OCI-LY1 (cell line): Measurements from ENCODE around the gene PARD3.
"Not testable (repeated sequence)": the region's sequence is repeated elsewhere in the genome, so short reads cannot be mapped to it uniquely, and the experiment has no call there.

ENCODE experiments used
- H2AFZ ChIP-seq: fragments of 200-600 bp; sonication (generic), shearing (Covaris generic); 2 replicates; pipeline ENCODE4 v1.6.0; 2014; ENCODE audit warnings: antibody characterized with exemption, mild to moderate bottlenecking, low read length
- H3F3A ChIP-seq: fragments of 200-600 bp; sonication (generic), shearing (Covaris generic); 2 replicates; pipeline ENCODE4 v1.6.0; 2014; ENCODE audit warnings: mild to moderate bottlenecking, antibody characterized with exemption, low read length, moderate library complexity; ENCODE audit not compliant: insufficient read depth
- H3K27ac ChIP-seq: fragments of 200-600 bp; sonication (generic); 2 replicates; pipeline ENCODE4 v1.5.1; 2014; ENCODE audit warnings: low read length, mixed run types, mild to moderate bottlenecking, low read depth; ENCODE audit not compliant: poor library complexity, severe bottlenecking
- H3K27me3 ChIP-seq: fragments of 200-600 bp; sonication (generic); 2 replicates; pipeline ENCODE4 v1.6.0; 2014; ENCODE audit warnings: antibody characterized with exemption, mild to moderate bottlenecking, low read length, moderate library complexity; ENCODE audit not compliant: insufficient read depth
- H3K36me3 ChIP-seq: fragments of 200-600 bp; sonication (generic); 2 replicates; pipeline ENCODE4 v1.6.1; 2014; ENCODE audit warnings: mild to moderate bottlenecking, antibody characterized with exemption, low read length, moderate library complexity, mixed read lengths; ENCODE audit not compliant: insufficient read depth
- H3K4me1 ChIP-seq: fragments of 200-600 bp; sonication (generic); 2 replicates; pipeline ENCODE4 v1.5.1; 2014; ENCODE audit warnings: mild to moderate bottlenecking, low read length, moderate library complexity; ENCODE audit not compliant: insufficient read depth, severe bottlenecking
- H3K4me2 ChIP-seq: fragments of 200-600 bp; sonication (generic), shearing (Covaris generic); 2 replicates; pipeline ENCODE4 v1.6.1; 2014; ENCODE audit warnings: low read length
- H3K4me3 ChIP-seq: fragments of 200-600 bp; sonication (generic); 2 replicates; pipeline ENCODE4 v1.5.1; 2014; ENCODE audit warnings: low read length, low read depth, mild to moderate bottlenecking, mixed read lengths; ENCODE audit not compliant: poor library complexity, severe bottlenecking
- H3K79me2 ChIP-seq: fragments of 200-600 bp; shearing (Covaris generic); 2 replicates; pipeline ENCODE4 v1.6.1; 2016; ENCODE audit warnings: mixed run types, low read length, mixed read lengths; ENCODE audit not compliant: insufficient read depth
- H3K9ac ChIP-seq: fragments of 200-600 bp; sonication (generic), shearing (Covaris generic); 2 replicates; pipeline ENCODE4 v1.6.1; 2014; ENCODE audit warnings: mild to moderate bottlenecking, low read length, mixed read lengths
- H3K9me2 ChIP-seq: fragments of 200-600 bp; sonication (generic), shearing (Covaris generic); 2 replicates; pipeline ENCODE4 v1.6.1; 2014; ENCODE audit warnings: low read depth, mild to moderate bottlenecking, low read length, mixed read lengths
- H3K9me3 ChIP-seq: fragments of 200-600 bp; shearing (Covaris generic); 2 replicates; pipeline ENCODE4 v1.6.1; 2014; ENCODE audit warnings: low read length, mixed read lengths
- H4K20me1 ChIP-seq: fragments of 200-600 bp; sonication (generic), shearing (Covaris generic); 2 replicates; pipeline ENCODE4 v1.6.0; 2016; ENCODE audit warnings: mild to moderate bottlenecking, low read length; ENCODE audit not compliant: insufficient read depth
- CTCF ChIP-seq: fragments of 200-600 bp; sonication (generic), shearing (Covaris generic); IDR thresholded peaks from 2 replicates; pipeline ENCODE4 v1.5.1; 2017; ENCODE audit warnings: mild to moderate bottlenecking, antibody characterized with exemption, low read length, moderate library complexity, mixed read lengths
- EZH2 ChIP-seq: fragments of 200-600 bp; sonication (generic), shearing (Covaris generic); IDR thresholded peaks from 2 replicates; pipeline ENCODE4 v1.8.0; 2017; ENCODE audit warnings: borderline replicate concordance, mixed run types, mild to moderate bottlenecking, antibody characterized with exemption, low read length, moderate library complexity, mixed read lengths

The PARD3 gene

GRCh38 chr10:34707656-34708055 lies 107.4 kb downstream of the PARD3 start:
- H3K4me3 ChIP-seq = no peak overlapping the region
- H3F3A ChIP-seq = no peaks in the 10 kb centered on the region
- H3K27me3 ChIP-seq = 0 out of 2 replicates have a peak, but pooled peaks cover 3% of the 10 kb centered on the region
- H3K9me3 ChIP-seq = no peaks in the 10 kb centered on the region
- no peak overlapping the region for H3K4me2 ChIP-seq
- H3K27ac ChIP-seq = no peak overlapping the region
- H3K9me2 ChIP-seq = no peaks in the 10 kb centered on the region
- H4K20me1 ChIP-seq = no peaks in the 10 kb centered on the region
- H3K9ac ChIP-seq = no peak overlapping the region
- H3K36me3 ChIP-seq = no peaks in the 10 kb centered on the region
- no peak for TF ChIP-seq CTCF
- no peak for TF ChIP-seq EZH2
- no peaks in the 10 kb centered on the region for H3K4me1 ChIP-seq
- no peak overlapping the region for H2AFZ ChIP-seq
- no peaks in the 10 kb centered on the region for H3K79me2 ChIP-seq

GRCh38 chr10:34706992-34707391 lies 108.1 kb downstream of the PARD3 start:
- not testable (repeated sequence) for H3K9me2 ChIP-seq, H3K4me2 ChIP-seq, H2AFZ ChIP-seq, H3K4me3 ChIP-seq, H3K79me2 ChIP-seq, H3K9ac ChIP-seq, H3K9me3 ChIP-seq, H3F3A ChIP-seq, H3K27ac ChIP-seq, H3K36me3 ChIP-seq, H4K20me1 ChIP-seq, H3K4me1 ChIP-seq, H3K27me3 ChIP-seq

GRCh38 chr10:34706147-34706546 lies 108.9 kb downstream of the PARD3 start:
- no peaks in the 10 kb centered on the region for H3K27me3 ChIP-seq
- H3K4me2 ChIP-seq = no peak overlapping the region
- H3K4me1 ChIP-seq = no peaks in the 10 kb centered on the region
- H3K79me2 ChIP-seq = no peaks in the 10 kb centered on the region
- H3K27ac ChIP-seq = no peak overlapping the region
- TF ChIP-seq EZH2 (no peak), CTCF (no peak)
- no peak overlapping the region for H3K4me3 ChIP-seq
- no peaks in the 10 kb centered on the region for H3K9me2 ChIP-seq
- H4K20me1 ChIP-seq = no peaks in the 10 kb centered on the region
- H3F3A ChIP-seq = no peaks in the 10 kb centered on the region
- no peaks in the 10 kb centered on the region for H3K36me3 ChIP-seq
- H3K9ac ChIP-seq = no peak overlapping the region
- no peaks in the 10 kb centered on the region for H3K9me3 ChIP-seq
- no peak overlapping the region for H2AFZ ChIP-seq

GRCh38 chr10:34705563-34705962 lies 109.5 kb downstream of the PARD3 start:
- H4K20me1 ChIP-seq = no peaks in the 10 kb centered on the region
- H3K4me3 ChIP-seq = no peak overlapping the region
- H3K4me2 ChIP-seq = no peak overlapping the region
- no peaks in the 10 kb centered on the region for H3K9me2 ChIP-seq
- H3K79me2 ChIP-seq = no peaks in the 10 kb centered on the region
- H2AFZ ChIP-seq = no peak overlapping the region
- no peaks in the 10 kb centered on the region for H3K9me3 ChIP-seq
- H3K27me3 ChIP-seq = no peaks in the 10 kb centered on the region
- TF ChIP-seq CTCF (no peak), EZH2 (no peak)
- no peak overlapping the region for H3K27ac ChIP-seq
- H3K4me1 ChIP-seq = no peaks in the 10 kb centered on the region
- H3K9ac ChIP-seq = no peak overlapping the region
- H3F3A ChIP-seq = no peaks in the 10 kb centered on the region
- no peaks in the 10 kb centered on the region for H3K36me3 ChIP-seq
